HL-60/S4 treated with retinoic acid at 250 ng/mL for 4 days and 3 days (cell line): ENCODE measurements around the gene PANK4.
"Not testable (repeated sequence)": the region's sequence is repeated elsewhere in the genome, so short reads cannot be mapped to it uniquely, and the experiment has no call there.

Experiments
- in situ Hi-C: fragments of 300-500 bp; cut with MboI; formaldehyde crosslinking; loops from 2 replicates; pipeline ENCODE4 v1.7.0; 2022; ENCODE audit warnings: low sequenced_read_pairs

PANK4 gene

GRCh38 chr1:2559509-2560298 lies 33.3 kb upstream of the PANK4 start:
- in situ Hi-C loops, result no loop called here

DNA sequence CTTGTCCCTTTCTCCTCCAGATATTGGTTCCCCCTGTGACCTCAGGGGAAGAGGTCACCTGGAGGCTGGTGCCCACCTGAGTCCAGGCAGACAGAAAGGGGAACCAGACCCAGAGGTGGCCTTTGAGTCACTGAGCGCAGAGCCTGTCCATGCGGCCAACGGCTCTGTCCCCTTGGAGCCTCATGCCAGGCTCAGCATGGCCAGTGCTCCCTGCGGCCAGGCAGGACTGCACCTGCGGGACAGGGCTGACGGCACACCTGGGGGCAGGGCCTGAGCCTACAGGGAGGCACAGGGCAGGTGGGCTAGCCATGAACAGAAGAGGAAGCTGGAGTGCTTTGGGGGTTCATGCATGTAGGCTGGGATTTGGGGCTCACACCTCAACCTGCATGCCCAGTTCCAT lies 32.5 kb upstream of the PANK4 start:
- in situ Hi-C loops, result no loop called here

GRCh38 chr1:2558420-2558819 lies 32.0 kb upstream of the PANK4 start:
- in situ Hi-C loops, result no loop called here

GRCh38 chr1:2557482-2558400 lies 31.3 kb upstream of the PANK4 start:
- in situ Hi-C loops, result no loop called here

DNA sequence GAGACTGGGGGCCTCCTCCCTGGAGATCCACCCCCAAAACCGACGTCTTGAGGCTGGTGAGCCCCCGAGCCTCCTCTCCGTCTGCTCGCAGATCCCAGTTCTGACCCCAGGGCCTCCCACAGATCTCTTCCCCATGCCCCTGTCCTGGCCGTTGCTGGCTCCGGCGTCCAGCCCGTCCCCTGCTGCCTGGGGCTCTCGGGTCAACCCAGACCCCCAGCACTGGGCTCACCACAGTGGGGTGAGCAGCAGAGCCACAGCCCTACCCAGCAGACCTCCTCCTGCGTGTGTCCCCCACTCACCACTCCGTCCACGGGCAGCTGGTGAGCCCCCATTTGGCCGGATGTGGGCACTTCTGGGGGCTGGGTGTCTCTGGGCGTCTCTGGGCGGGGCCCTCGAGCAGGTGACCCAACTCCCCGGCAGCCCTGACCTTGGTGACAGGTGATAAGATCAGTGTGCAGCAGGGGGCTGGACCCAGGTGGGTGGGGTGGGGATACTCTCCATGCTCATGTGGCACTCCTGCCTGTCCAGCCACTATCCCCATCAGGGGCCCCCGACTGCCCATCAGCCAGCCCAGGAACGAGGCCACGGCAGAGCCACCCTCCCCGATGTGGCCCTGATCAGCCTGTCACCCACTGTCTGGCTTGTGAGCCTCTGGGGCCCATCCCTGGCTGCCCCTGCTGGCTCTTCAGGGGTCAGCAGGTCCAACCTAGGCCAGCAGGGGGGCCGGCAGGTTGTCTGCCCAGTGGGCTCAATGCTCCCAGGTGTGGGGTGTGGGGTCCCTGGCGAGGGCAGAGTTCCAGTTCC lies 30.5 kb upstream of the PANK4 start:
- in situ Hi-C loops, result no loop called here

- in situ Hi-C loops, result no loop called here
These were observed 29.9 kb upstream of the PANK4 start, which contains the start of gene TNFRSF14 for GRCh38 chr1:2556277-2556677. Gene TNFRSF14 (plus strand): TSS chr1:2556371. CDS start chr1:2556665, 294 bp downstream.

DNA sequence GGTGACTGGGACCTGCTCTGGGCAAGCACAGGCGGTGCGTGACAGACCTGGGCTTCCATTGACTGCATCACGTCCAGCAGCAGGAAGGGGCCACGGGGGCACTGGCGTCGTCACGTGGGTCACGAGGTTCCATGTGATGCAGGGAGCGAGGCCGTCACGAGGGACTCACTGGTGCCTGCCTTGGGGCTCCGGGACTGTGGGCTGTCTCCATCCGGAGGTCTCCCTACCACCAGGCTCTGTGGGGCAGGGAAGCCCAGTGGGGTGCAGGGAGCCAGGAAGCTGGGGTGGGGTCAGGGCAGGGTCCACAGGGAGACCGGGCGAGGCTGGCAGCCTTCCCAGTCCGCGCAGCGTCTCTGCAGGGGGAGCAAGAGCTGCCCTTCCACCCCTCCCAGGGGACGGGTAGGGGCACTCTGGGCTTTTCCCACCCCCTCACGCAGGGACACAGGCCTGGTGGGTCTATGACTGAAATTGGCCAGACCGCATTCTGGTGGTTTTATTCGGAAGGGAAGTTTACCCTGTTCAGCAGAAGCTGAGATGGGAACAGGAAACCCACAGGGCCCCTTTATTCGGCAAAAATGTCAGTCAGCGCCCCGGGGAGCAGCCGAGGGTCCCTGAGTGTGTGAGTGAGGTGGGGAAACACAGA lies 29.4 kb upstream of the PANK4 start:
- in situ Hi-C loops, result no loop called here

- in situ Hi-C loops, result no loop called here
These were observed 28.4 kb upstream of the PANK4 start for GRCh38 chr1:2554621-2555387.

GRCh38 chr1:2553871-2554620 lies 27.6 kb upstream of the PANK4 start:
- in situ Hi-C loops, result no loop called here

DNA sequence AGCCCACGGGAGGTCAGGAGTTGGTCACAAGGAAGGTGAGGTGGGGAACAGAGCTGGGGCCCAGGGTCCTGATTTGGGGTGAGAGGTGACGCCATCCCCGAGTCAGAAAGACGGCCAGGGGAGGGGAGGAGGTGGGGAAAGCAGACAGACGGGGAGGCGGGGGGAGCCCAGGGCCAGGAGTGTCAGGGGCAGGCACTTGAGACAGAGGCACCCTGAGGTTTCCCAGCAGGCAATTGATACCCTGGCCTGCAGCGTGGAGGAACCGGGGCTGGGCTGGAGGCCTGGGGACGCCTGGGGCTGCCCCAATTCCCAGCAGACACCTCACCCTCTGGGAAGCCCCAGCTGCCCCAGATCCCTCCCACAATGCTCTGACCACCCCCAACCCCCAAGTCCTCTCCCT lies 26.7 kb upstream of the PANK4 start:
- in situ Hi-C loops, result not testable (repeated sequence)

GRCh38 chr1:2552189-2552588 lies 25.8 kb upstream of the PANK4 start:
- in situ Hi-C loops, result no loop called here

DNA sequence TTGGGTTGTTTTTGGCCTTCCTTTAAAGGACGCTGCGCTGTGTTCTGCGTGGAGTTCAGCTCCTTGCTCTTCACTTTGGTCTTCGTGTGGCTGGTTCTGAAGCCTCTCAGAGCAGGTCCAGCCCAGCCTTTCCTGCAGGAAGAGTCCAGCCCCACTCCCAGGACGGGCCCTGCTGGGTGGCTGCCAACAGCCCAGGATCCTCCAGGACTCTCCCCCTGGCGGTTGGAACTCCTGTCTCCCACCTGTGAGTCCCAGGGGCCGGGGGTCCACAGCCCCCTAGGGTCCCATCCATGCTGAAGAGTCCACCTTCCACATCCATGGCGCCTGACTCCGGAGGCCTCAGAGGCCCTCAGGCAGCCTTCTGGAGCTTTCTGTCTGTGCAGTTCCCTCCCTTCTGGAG lies 25.1 kb upstream of the PANK4 start:
- in situ Hi-C loops, result not testable (repeated sequence)

DNA sequence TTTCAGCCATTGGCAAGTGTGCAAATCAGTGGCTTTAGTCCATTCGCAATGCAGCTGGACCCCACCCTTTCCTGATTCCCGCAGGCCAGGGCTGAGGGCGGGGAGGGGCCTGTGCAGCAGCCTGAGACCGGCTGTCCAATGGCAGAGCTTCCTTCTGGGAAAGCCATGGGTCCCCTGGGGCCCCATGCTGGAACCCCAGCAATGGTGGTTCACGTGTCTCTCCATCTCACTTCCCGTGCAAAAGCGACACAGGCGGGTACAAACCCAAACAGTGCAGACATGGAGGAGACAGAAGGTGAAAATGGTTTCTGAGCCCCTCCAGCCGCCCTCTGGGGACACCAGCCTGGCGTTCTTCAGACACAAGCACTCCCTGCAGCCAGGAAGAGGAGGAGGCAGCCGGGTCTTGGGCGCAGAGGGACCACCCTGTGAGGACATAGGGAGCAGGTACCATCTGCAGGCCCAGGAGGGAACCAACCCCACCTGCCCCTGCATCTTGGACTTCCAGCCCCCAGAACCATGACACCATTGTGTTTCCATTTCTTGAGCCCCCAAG lies 24.0 kb upstream of the PANK4 start:
- in situ Hi-C loops, result not testable (repeated sequence)

DNA sequence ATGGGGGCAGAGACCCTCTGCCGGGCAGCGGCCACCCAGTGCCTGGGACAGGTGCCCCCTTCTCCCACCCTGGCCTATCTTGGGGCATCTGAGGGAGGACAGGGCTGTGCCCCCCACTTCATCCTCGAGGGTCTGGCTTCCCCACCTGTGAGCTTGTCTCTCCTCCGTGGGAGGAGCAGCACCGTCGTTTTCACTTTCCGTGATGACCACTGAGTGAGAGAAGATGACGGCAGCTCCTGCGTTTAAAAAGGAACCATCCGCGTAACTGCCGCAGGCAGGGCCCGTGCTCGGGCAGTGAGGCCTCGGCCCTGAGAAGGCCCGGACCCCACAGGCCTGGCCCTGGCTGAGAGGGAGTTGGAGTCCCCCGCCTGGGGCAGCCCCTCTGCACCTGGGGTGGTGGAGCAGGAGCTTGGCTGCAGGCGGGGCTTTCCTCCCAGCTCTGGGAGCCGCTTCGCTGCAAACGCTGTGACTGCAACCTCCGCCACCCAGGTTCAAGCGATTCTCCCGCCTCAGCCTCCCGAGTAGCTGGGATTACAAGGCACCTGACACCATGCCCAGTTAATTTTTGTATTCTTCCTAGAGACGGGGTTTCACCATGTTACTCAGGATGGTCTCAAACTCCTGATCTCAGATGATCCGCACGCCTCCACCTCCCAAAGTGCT lies 23.1 kb upstream of the PANK4 start:
- in situ Hi-C loops, result not testable (repeated sequence)

- in situ Hi-C loops, result no loop called here
These were observed 21.7 kb upstream of the PANK4 start for GRCh38 chr1:2548068-2548589.

DNA sequence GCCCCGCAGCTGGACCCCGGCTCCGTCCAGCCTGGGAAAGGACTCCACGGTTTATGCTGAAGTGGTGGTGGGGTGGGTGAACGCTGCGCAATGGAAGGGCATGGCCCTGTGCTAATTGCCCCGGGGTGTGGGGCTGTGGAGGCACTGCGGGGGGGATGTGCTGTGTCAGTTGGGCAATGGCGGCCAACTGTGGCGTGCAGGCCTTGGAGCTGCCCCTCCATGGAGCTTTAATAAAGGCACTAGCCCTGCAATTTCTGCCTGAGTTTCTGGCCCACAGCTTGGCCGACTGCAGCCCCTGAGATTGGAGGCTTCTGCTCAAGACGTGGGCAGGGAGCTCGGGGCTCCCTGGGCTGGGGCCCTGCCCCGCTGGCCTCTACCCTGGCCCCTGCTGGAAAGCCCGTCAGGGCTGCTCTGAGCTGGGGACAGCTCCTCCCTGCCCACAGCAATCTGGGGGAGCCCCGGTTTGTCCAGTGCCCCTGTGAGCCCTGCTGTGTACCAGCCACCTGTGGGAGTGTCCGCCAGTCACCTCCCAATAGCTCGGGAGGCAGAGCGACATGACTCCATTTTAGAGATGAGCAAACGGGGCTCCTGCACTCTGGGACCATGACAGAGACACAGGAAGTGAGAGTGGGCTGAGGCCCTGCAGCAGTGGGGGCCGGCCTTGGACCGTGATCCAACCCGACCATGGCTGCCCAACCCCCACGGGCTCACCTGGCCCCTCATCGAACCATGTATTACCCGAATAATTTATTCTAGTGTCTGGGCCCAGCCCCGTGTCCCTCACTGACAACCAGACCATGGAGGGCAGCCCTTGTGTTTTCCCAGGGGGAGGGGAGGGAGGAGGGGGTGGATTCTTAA lies 21.0 kb upstream of the PANK4 start:
- in situ Hi-C loops, result no loop called here
